ENCODE results near the gene EPB41L1. TPM values are rescaled to one million over a fixed set of nuclear protein-coding genes. Genes with fewer than 3 reads are reported as not detected.

The EPB41L1 gene
- total RNA-seq, 1 donor from 2014 or later, result 2.1 TPM

GRCh38 chr20:36150489-36150846 lies 4.1 kb upstream of the EPB41L1 start:
- FAIRE-seq, result no peak
- Histone ChIP-seq H3K27me3 (ENCODE audit: control insufficient read depth, insufficient read depth, low read length) (peaks cover 3% of the 10 kb centered on the region), H3K4me3 (ENCODE audit: low read depth, low read length) (no peak overlapping the region), H3K36me3 (ENCODE audit: control insufficient read depth, insufficient read depth, low read length) (no peaks in the 10 kb centered on the region)
- DNase-seq (ENCODE audit: low read depth), result no peak
- TF ChIP-seq, protein P1, sequence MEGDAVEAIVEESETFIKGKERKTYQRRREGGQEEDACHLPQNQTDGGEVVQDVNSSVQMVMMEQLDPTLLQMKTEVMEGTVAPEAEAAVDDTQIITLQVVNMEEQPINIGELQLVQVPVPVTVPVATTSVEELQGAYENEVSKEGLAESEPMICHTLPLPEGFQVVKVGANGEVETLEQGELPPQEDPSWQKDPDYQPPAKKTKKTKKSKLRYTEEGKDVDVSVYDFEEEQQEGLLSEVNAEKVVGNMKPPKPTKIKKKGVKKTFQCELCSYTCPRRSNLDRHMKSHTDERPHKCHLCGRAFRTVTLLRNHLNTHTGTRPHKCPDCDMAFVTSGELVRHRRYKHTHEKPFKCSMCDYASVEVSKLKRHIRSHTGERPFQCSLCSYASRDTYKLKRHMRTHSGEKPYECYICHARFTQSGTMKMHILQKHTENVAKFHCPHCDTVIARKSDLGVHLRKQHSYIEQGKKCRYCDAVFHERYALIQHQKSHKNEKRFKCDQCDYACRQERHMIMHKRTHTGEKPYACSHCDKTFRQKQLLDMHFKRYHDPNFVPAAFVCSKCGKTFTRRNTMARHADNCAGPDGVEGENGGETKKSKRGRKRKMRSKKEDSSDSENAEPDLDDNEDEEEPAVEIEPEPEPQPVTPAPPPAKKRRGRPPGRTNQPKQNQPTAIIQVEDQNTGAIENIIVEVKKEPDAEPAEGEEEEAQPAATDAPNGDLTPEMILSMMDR (IDR thresholded peaks at IDR 0.05; ENCODE audit: insufficient read depth, low read length, severe bottlenecking), result no peak

- no peak overlapping the region for H3K4me3 ChIP-seq (ENCODE audit: low read depth, low read length)
- peaks cover 4% of the 10 kb centered on the region for H3K27me3 ChIP-seq (ENCODE audit: control insufficient read depth, insufficient read depth, low read length)
- no peak for DNase-seq (ENCODE audit: low read depth)
- TF ChIP-seq, protein P1 (IDR thresholded peaks at IDR 0.05; ENCODE audit: insufficient read depth, low read length, severe bottlenecking), result no peak
- no peak for FAIRE-seq
- no peaks in the 10 kb centered on the region for H3K36me3 ChIP-seq (ENCODE audit: control insufficient read depth, insufficient read depth, low read length)
Measured at GRCh38 chr20:36150847-36151539, 3.5 kb upstream of the EPB41L1 start.

GRCh38 chr20:36152261-36152660 lies 2.3 kb upstream of the EPB41L1 start:
- H3K27me3 ChIP-seq (ENCODE audit: control insufficient read depth, insufficient read depth, low read length), result peaks cover 4% of the 10 kb centered on the region
- no peak for FAIRE-seq
- TF ChIP-seq, protein P1 (IDR thresholded peaks at IDR 0.05; ENCODE audit: insufficient read depth, low read length, severe bottlenecking), result no peak
- H3K36me3 ChIP-seq (ENCODE audit: control insufficient read depth, insufficient read depth, low read length), result no peaks in the 10 kb centered on the region
- no peak overlapping the region for H3K4me3 ChIP-seq (ENCODE audit: low read depth, low read length)
- DNase-seq (ENCODE audit: low read depth), result no peak

GRCh38 chr20:36153204-36153603 lies 1.3 kb upstream of the EPB41L1 start:
- TF ChIP-seq, protein P1 (IDR thresholded peaks at IDR 0.05; ENCODE audit: insufficient read depth, low read length, severe bottlenecking), result no peak
- H3K27me3 ChIP-seq (ENCODE audit: control insufficient read depth, insufficient read depth, low read length), result peaks cover 4% of the 10 kb centered on the region
- H3K4me3 ChIP-seq (ENCODE audit: low read depth, low read length), result no peak overlapping the region
- no peaks in the 10 kb centered on the region for H3K36me3 ChIP-seq (ENCODE audit: control insufficient read depth, insufficient read depth, low read length)
- DNase-seq (ENCODE audit: low read depth), result no peak
- no peak for FAIRE-seq

- FAIRE-seq (no peak), DNase-seq (ENCODE audit: low read depth) (peak; percentile 31)
- TF ChIP-seq, protein P1 (IDR thresholded peaks at IDR 0.05; ENCODE audit: insufficient read depth, low read length, severe bottlenecking), result no peak
- Histone ChIP-seq H3K4me3 (ENCODE audit: low read depth, low read length) (peak overlapping the region; percentile 37), H3K36me3 (ENCODE audit: control insufficient read depth, insufficient read depth, low read length) (no peaks in the 10 kb centered on the region), H3K27me3 (ENCODE audit: control insufficient read depth, insufficient read depth, low read length) (peaks cover 4% of the 10 kb centered on the region)
Measured at GRCh38 chr20:36153736-36154699, 522 bp upstream of the EPB41L1 start.
